ENCODE data around the gene ANKRD11.
"Not testable (repeated sequence)": the region's sequence is repeated elsewhere in the genome, so short reads cannot be mapped to it uniquely, and the experiment has no call there.

Gene ANKRD11

DNA sequence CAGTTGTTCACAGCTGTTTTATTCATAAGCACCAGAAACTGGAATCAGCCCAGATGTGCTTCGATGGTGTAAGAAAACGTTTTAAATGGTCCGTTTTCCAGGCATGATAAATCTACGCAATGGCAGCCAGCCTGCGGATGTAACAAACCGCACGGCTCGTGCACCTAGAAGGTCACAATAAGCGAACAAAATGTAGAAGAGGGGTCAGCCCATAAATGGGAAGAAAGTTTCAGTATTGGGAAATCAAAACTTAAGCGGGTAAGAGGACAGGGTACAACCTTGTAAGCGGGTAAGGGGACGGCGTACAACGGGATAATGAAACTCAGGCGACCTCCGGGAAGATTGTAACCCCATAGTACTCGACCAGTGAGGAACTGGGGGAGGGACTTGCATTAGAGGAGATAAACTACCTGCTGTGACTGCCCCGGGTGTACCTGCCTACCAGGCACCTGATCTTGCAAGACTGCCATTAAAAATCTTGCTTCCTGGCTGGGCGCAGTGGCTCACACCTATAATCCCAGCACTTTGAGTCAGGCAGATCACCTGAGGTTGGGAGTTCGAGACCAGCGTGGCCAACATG is 66.6 kb downstream of the ANKRD11 start:
- no peak for DNase-seq

DNA sequence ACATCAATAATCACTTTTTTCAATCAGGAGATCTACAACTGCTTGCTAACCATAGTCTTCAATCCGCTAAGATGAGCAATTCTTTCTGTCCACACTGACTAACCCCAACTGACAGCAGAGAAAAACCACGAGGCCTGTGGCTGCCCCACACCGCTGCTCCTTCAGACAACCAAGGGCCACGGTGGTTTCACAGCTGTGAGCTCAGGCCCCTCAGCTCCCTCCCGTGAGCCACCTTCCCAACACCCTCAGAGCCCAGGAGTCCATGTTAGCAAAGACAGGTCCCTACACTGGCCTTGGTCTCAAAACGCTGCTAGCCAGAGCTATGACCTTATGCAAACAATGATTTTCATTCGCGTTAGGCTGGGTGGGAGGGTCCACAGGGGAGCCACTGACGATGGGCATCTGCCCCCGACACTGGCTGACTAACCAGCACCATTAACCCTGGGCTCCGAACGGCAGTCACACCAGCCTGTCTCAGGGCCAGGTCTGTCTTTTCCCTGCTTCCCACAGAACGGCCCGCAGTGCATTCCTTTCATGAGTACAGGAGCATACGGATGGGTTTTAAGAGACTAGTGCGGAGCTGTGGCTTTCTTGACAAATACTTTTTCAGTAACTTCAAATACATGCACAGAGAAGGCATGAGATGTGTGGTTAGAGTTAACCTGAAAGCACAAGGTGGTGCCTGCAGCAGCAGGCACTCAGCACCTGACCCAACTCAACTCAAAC is 67.3 kb downstream of the ANKRD11 start:
- no peak for DNase-seq

DNA sequence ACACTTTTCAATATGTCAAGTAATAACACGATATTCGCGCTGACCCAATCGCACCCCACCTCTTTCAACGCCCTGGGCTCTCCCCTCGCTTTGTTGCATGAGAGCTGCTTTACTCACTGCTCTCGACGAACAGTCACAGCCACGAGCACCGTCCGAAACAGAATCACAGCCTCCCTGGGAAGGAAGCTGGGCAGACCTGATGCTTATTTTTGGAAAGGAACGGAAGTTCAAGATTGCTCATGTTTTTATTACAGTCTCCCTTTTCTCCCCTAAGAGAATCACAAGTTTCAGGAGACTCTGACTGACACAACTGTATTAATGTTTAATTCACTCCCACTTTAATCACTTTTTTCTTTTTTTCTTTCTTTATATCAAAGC is 67.8 kb downstream of the ANKRD11 start:
- DNase-seq = no peak

DNA sequence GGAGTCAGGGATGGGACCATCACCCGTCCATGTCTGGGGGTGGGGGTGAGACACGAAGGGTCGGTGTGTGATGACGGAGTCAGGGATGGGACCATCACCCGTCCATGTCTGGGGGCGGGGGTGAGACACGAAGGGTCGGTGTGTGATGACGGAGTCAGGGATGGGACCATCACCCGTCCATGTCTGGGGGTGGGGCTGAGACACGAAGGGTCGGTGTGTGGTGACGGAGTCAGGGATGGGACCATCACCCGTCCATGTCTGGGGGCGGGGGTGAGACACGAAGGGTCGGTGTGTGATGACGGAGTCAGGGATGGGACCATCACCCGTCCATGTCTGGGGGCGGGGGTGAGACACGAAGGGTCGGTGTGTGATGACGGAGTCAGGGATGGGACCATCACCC is 69.1 kb downstream of the ANKRD11 start:
- DNase-seq = not testable (repeated sequence)

DNA sequence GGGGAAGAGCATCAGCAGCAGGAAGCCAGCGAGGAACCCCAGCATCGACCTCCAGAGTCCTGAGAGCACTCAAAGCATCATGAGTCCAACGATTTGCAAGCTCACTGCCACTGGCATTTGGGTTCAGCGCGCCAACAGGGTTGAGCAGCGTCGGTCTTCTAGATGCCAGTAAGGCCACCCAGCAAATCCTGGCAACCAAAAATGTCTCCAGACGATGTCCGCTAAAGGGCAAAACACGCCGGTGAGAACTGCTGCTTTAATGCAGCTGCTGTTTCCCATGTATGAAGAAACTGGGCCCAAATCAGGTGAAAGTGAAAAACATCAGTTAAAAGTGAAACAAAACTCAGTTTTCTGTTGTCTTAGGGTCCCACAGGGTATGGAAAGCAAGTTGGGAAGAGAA is 70.2 kb downstream of the ANKRD11 start:
- DNase-seq = no peak

DNA sequence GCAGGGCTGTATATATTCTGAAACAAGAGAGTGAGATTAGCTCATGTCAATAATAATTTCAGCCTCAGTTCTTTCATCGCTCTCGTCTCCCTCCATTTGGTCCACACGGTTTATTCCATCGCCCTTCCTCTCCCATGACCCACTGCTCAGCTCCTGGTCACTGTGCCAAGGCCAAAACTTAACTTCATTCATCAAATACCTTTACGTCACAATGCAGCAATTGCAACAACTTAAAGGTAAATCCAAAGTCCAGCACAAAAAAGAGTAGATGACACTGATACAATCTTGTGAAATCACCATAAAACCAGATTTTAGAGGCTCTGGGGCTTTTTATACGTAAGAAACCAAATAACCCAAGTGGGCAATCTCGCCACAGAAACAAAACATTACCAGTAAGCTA is 72.0 kb downstream of the ANKRD11 start:
- no peak for DNase-seq

DNA sequence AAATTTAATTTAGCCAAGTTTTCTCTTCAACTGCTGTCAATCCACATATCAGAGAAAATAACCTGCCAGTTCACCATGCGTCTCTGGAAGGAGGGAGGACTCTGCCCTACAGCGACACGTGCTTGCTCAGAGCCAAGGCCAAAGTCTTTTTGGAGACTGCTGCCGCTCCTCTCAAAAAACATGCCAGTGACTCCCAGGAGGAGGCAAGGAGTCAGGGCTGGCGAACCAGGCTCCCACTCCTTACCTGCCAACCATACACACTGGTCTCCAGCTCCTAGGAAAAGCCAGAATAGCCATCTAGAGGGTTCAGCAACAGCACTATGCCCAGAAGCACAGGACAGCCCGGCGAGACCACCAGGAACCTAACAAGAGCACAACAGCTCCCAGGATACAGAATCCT is 73.0 kb downstream of the ANKRD11 start:
- DNase-seq = no peak

DNA sequence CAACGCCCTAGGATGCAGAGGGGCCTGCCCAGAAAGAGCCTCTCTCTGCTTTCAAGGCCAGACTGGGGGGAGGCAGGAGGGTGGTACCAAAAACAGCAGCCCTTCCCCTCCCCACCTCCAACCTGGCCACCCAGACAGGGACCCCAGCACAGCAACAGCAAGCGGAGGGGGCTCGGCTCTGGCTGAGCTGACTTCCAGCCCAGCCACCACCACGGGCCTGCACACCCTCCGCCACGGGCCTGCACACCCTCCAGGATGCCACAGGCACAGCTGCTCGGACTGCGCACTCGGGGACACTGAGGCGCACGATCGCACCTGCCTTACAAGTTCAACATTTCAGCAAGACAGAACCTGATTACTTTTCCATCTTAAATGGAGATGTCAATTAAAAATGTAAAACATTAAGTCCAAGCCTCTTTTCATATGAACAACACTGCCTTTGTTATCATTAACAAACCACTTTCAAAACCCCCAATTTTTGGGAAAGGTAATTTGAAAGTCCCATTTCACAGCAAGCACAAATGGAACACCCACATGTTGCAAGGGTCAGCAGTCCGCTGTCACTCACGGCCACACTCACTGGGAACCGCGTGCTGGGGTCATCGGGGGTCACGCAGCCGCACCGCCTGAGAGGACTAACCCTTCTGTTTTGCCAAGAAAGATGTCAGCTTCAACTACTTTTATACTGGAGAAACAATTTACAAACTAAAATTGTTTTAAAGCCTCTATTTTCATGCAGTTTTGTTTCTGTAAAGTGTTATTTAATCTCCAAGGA is 76.4 kb downstream of the ANKRD11 start:
- DNase-seq = no peak

DNA sequence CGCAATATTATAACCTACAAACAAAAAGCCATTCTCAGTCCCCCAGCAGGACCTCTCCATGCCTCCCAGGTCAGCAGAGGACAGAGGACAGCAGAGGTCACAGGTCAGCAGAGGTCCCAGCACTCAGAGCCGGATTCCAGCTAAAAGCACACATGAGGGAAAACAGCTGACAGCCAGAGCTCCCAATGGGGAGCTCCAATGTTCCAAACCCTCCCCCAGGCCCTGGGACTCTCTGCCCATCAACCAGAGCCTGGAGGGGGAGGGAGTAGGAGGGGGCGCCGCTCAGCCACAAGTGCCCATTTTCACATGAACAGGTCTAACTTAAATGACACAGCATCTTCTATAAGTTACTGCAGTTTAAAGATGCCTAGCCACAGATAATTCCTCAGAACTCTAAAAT is 77.5 kb downstream of the ANKRD11 start:
- DNase-seq = no peak

DNA sequence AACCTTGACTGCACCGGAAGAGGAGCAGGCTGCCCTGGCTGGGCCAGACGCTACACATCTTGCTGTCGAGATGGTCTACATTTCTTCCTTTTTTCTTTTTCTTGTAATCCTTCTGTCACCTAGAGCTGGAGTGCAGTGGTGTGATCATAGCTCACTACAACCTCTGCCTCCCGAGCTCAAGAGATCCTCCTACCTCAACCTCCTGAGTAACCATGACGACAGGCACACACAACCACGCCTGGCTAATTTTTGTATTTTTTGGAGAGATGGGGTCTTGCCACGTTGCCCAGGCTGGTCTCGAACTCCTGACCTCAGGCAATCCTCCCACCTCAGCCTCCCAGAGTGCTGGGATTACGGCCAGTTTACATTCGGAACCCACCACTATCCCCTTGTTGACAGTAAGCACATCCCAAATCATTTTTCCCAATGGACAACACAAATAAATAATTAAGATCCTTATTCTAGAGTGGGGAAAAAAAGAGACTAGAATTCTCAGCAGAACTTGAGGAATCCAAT is 79.0 kb downstream of the ANKRD11 start:
- DNase-seq = no peak

DNA sequence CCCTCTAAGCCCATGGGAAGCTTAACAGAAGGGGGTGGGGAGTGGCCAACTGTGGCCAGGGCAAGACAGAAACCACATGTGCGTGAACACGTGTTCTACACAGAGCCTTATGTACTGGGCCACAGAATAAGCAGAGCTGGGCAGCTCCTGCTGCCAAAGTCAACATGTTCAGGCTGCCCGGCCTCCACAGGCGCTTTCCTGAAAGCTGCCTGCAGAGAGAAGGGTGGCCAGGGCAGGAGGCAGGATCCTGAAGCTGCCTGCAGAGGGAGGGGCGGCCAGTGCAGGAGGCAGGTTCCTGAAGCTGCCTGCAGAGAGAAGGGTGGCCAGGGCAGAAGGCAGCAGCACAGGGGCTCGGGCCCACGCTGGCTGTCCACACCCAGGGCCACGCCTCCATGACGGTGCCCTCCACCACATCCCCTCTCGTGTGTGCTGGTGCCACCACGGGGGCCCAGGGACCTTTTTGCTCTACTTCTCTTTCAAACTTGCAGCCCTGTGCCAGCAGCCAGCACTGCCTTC is 79.5 kb downstream of the ANKRD11 start:
- no peak for DNase-seq

DNA sequence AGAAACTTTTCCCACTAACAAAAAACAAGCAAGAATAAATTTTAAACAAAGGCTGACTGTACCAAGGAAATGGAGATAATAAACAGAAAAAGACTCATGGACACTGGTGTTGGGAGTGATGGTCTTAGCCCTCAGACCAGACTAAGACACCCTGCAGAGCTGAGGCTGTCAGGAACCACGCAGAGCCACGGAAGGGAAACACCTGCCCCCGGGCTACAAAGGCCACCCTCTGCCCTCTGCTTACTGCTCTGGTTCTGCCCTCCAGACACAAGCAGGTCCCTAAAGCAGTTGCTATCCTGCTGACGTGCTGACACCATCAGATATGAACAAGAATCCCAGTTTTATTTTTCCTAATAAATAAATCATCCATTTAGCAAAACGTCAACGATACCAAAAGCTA is 80.0 kb downstream of the ANKRD11 start:
- DNase-seq = no peak

DNA sequence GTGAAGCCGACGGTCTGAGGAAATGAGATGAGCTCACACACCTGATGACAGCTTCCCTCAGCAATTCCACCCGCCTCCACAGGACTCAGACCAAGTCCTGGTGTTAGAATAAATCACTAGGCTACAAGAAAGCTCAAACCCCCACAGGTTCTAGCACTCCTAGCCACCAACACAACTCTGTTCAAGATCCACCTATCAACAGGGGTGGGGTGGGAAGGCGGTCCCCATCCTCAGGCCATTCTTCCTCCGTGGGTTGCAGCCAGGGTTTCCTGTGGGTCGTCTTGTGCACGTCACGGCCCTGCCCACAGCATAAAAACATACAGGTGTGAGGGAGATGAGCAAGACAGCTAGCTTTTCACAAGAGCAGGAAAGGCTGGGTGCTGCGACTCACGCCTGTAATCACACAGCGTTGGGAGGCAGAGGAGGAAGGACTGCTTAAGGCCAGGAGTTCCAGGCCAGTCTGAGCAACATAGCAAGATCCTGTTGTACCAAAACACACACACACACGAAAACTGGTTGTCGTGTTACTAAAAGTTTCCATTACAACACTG is 81.1 kb downstream of the ANKRD11 start:
- DNase-seq = no peak

DNA sequence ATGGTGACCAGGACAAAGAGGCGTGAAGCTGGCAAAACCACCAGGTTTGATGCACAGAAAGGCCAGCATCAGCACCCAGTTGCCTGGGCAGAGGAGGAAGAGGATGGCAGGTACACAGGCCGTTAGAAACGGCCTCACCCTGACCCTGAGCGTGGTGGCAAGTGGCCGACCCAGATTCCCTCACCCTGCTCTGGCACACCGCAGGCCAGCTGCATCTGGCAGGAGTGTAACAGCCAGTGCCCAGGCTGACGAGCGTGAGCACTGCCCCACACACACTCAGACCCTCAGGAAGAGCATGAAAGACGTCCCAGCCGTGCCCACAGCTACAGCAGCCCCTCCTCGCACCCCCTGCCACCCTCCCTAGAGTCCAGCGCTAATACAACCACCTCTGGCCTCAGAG is 82.0 kb downstream of the ANKRD11 start:
- no peak for DNase-seq

DNA sequence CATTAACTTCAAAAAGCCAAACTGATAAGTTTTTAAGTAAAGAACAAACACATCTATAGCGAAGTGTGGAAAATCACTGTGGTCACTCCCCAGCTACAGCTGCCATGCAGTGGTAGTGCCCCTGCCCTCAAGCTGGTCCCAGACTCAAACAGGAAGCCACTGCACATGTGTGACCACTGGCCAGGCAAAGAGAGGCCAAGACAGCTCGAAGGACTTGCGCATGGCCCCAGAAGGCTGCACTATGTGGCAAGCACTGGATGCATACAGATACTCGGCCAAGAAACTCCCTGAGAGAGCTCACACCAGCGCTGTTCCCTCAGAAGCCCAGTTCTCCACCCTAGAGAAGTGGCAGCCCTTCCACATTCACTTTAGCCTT is 82.4 kb downstream of the ANKRD11 start:
- DNase-seq = no peak

DNA sequence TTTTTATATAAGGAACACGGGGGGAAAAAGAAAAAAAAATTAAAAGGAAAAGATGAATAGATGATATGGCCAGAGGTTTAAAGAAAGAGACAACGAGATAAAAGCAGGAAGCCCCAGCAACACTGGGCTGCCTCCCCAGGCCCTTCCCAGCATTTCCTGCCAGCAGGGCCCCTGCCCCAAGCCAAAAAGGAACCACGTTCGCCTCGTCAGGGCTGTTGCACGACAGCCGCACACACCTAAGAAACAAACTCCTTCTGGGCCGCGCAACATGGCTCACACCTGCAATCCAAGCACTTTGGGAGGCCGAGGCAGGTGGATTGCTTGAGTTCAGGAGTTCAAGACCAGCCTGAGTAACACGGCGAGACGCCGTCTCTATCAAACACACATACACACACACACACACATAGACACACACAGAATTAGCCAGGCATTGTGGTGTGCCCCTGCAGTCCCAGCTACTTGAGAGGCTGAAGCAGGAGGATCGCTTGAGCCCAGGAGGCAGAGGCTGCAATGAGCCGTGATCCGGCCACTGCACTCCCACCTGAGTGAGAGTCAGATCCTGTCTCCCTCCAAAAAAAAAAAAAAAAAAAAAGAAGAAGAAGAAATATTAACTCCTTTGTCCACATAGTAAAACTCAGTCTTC is 83.0 kb downstream of the ANKRD11 start:
- DNase-seq = no peak

DNA sequence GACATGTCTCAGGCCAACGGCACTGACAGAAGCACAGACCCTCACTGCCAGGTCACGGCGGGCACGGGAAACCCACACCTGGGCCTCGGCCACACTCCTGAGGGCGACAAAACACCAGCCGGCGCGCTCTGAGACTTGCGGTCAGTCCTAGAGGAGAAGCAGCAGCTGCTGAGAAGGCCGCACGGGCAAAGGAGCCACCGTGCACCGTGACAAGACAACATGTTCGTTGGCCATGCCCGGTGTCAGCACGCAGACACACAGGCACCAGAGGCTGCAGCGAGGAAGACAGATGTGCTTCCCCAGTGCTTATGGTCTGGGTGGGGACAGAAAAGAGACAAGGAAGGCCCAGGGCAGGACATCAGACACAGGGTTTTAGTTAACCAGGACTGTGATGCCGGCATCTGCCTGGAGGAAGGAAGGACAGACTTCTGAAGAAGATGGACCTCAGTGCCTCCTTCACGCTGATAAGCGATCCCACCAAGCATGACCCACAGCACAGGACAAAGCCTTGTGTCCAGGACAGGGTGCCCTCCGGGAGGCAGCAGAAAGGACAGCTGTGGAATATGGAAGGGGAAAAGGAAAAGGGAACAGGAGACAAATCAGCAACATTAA is 84.0 kb downstream of the ANKRD11 start:
- no peak for DNase-seq

DNA sequence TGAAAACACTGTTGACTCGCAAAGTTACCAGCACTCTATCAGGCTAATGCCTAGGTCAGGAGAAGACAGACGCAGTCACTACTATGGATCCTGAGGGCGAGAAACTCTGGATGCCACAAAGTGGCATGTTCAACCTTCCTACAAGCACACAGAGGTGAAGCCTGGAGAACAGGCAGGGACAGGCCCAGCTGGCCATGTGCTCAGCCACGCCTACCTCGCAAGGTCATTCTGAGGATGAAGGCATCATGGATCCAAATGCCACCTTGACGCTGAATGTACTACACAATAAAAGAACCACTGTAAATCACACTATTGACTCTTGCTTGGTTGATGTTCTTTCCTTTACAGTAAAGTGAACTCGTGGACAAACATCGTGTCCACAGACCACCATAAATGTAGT is 85.8 kb downstream of the ANKRD11 start:
- DNase-seq = no peak

DNA sequence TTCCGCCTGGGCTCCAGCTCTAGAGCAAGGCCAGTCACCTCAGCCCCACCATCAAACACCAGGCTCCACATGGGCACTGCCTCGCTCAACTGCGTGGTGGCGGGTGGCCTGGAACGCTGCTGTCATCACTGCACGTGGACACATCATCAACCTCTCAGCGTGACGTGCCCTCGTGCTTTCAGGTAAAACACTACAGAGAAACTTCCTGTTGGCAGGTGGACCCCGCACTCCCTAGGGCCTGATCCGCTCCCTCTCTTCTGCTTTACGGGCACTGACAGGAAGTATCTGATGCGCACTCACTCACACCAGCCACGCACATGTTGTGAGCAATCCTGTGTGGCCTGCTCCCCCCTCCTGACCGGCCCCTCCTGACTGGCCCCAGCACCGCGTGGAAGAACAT is 87.4 kb downstream of the ANKRD11 start:
- DNase-seq = no peak

DNA sequence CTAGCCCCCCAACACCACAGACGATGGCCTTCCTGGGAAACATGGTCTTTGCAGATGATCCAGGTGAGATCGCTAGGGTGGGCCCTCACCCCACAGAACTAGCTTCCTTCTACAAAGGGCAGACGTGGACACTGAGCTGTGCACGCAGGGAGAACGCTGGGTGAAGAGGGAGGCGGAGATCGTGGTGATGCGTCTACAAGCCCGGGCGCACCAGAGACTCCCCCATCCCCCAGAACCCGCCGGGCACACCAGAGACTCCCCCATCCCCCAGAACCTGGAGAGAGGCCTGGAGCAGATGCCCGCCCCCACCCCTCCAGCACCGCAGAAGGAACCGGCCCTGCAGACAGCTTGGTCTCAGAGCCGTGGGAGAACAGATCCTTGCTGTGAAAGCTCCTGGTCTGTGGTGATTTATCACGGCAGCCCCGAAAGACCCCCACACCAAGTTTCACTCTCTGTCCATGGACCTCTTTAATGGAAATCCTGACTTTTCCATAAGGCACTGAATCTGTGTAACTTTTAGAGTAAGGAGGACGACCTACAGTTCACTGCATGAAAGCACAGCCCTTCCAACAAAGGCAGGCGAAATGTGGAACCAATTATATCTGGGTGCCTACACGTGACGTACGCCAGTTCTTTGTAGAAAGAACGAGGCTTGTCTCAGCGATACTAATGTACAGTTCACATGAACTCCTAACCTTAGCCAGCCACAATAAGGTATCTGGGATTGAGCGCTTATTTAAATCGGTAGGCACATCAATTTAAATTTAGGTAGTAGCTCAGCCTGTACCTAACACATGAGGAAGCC is 88.5 kb downstream of the ANKRD11 start:
- DNase-seq = no peak

DNA sequence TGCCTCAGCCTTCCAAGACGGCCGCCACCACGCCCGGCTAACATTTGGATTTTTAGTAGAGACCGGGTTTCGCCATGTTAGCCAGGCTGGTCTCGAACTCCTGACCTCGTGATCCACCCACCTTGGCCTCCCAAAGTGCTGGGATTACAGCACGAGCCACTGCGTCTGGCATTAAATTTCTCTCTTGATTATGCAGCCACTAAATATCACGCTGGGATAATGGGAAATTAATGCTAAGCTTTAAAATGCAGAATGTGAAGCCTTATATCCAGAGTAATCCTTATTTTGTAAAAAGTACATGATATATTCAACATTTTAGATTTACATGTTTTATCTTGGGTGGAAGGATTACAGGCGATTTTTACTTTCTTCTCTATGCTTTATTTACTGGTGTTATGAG is 89.2 kb downstream of the ANKRD11 start:
- DNase-seq = no peak

DNA sequence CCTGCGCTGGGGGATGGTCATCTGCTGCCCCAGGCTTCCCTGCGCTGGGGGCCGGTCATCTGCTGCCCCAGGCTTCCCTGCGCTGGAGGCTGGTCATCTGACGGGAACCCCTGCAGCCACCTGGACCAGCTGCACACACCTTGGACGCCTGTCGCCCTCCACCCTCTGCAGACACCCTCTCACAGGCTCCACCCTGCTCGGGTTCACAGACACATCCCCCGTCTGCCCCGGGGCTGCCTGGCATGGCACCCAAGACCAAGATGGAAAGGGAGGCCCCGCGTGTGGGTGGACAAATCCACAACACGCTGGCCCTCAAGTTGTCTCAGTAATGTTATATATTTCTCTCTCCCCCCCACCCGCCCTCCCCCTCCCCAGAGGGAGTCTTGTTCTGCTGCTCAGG is 89.6 kb downstream of the ANKRD11 start:
- no peak for DNase-seq
